Left colon (tissue), 2 donors: ENCODE results near the gene PARD3. TPM values are rescaled to one million over a fixed set of nuclear protein-coding genes. Genes with fewer than 3 reads are reported as not detected.

Source experiments
- ATAC-seq: fragments of 200-7000 bp; cut with Tn5 transposase; one replicate; pipeline ENCODE4 v1.9.1; 2020; ENCODE audit warnings: mild to moderate bottlenecking, moderate library complexity
- DNase-seq, 2 donors: peaks; one replicate each; pipeline ENCODE4 v3.0.0-alpha.2; 2020
- intact Hi-C, 2 donors: fragments of 100-400 bp; cut with DNase I in 1 of 2; cut with micrococcal nuclease in 1 of 2; formaldehyde crosslinking; loops; one replicate each; pipeline versions ENCODE4 v1.11.2 to v1.14.0; 2022; cut with DNase I, micrococcal nuclease
- total RNA-seq, 2 donors: library from RNA; stranded (reverse); fragmentation: NEBNext Ultra II Directional; extraction: Animal tissue kit (Norgen Biotek cat#: 25700); gene quantifications; one replicate each; pipeline ENCODE4 v1.2.1, GENCODE V29; 2021
- donor health status: DM: no; HTN: no; CAD: no.
- donor health status: DM: yes; HTN: yes; CAD: no.

Gene PARD3
- total RNA-seq, 2 donors from 2014 or later, result 45.5 to 52.9 TPM

DNA sequence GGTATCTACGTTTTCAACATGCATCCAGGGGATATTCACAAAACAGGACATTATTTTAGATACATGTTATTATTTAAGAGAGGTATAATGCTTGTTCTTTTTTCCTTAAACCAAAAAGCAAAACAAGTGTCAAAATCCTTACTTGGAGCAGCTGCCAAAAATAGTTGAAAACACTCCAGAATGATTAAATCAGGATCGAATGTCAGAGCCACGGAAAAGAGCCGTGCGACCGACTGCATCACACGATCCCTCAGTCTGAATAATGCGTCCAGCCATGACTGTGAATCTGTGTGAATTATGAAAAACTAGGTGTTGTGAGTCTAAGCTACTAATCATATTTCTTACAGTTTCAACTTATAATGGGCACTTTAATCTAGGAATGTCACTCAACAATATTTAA, 126.0 kb downstream of the PARD3 start:
- no peak for ATAC-seq
- intact Hi-C loops, result no loop called here
- no peak for DNase-seq

- DNase-seq (no peak), ATAC-seq (no peak)
Measured at GRCh38 chr10:34687434-34688210, 127.5 kb downstream of the PARD3 start.

DNA sequence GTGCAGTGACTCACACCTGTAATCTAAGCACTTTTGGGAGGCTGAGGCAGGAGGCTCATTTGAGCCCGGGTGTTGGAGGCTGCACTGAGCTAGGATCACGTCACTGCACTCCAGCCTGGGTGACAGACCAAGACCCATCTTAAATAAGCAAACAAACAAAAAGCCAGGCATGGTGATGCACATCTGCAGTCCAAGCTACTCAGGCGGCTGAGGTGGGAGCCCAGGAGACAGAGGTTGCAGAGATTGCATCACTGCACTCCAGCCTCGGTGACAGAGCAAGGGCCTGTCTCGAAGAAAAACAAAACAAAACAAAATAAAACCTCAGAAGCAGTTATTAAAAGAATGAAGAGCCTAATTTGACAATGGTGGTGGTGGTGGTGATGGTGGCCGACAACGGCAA, 132.5 kb downstream of the PARD3 start:
- intact Hi-C loops, result no loop called here
- ATAC-seq (no peak), DNase-seq (no peak)

More at GRCh38 chr10:34687434-34688210, 127.5 kb downstream of the PARD3 start:
- intact Hi-C loops, result no loop called here

DNA sequence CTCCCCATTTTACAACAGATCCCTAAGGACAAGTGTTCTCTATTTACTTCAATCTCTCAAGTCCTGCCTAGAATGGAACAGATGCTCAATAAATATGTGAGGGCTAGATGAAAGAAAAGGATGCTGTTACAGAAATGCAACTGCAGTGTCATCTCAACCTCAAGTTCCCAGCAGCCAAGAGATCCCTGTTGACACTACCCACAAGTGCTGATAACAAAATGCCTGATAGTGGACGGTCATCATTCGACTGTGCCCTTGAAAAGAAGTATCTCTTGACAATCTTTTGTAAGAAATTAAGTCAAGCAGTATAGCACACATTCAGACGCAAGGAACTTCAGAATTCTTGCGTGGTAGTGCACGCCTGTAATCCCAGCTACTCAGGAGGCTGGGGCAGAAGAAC, 133.2 kb downstream of the PARD3 start:
- intact Hi-C loops, result no loop called here
- ATAC-seq, result no peak
- DNase-seq, result no peak

DNA sequence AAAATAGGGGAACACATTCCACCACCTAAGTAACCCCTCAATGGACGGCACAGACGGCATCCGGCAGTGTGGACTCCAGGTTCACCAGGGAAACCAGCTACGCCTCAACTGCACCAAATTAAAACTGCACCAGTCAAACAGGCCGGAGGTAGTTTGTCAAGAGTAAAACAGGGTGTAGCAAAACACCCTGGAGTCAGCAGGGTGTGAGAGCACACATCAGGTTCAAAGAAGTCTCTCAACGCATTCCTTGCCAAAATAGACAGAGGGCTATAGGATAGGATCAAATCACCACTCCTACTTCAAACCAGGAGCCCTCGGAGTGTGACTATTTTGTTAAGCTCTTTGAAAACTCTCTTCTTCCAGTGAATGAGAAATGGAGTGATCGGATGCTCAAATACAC, 135.9 kb downstream of the PARD3 start:
- DNase-seq (no peak), ATAC-seq (no peak)
- intact Hi-C loops, result no loop called here

- intact Hi-C loops, result no loop called here
- no peak for DNase-seq
- no peak for ATAC-seq
Measured at GRCh38 chr10:34677591-34677990, 137.5 kb downstream of the PARD3 start.

DNA sequence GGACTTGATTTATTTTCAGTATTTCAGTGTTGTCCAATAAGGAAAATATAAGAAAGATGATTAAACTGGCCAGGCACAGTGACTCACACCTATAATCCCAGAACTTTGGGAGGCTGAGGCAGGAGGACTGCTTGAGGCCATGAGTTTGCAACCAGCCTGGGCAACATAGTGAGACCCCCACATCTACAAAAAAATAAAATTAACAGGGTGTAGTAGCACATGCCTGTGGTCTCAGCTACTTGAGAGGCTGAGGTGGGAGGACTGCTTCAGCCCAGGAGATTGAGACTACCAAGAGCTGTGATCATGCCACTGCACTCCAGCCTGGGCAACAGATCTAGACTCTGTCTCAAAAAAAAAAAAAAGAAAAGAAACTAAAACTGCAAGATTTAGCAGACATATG, 138.0 kb downstream of the PARD3 start:
- intact Hi-C loops, result no loop called here
- no peak for DNase-seq
- no peak for ATAC-seq

DNA sequence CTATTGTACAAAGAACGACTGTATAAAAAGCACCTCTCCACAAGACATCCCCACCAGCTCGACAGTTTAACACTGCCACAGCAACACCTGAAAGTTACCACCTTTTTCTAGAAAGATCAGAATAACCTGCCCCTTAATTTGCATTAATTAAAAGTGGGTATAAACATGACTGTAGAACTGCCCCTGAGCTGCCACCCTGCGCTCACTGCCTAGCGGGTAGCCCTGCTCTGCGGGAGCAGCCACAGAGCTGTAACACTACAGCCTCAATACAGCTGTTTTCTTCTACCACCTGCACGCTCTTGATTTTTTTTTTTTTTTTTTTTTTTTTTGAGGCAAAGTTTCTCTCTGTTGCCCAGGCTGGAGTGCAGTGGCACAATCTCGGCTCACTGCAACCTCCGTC, 140.9 kb downstream of the PARD3 start:
- no peak for ATAC-seq

GRCh38 chr10:34670081-34670480, 145.0 kb downstream of the PARD3 start:
- intact Hi-C loops, result no loop called here
- no peak for ATAC-seq
- DNase-seq, result no peak

More for the DNA sequence above, 140.9 kb downstream of the PARD3 start:
- intact Hi-C loops, result no loop called here
- no peak for DNase-seq

GRCh38 chr10:34669079-34669478, 146.0 kb downstream of the PARD3 start:
- ATAC-seq, result no peak
- intact Hi-C loops, result no loop called here

DNA sequence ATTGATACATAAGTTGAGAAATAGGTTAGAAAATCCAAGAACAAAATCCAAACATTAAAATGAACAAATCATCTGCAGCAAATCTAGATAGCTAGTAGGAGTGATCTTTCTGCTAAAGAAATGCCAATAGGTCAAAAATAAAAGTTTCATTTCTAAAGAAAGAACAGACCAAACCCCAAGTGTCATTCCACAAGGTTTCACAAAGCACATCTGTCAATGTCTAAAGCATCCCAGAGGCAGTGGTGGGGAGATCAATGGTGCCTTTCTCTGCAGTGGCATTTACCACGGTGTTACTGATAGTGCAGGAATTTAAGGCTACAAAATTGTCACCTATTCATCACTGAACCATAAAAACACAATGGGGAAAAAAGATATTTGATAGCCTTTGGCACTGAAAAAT, 147.9 kb downstream of the PARD3 start:
- intact Hi-C loops, result no loop called here
- no peak for ATAC-seq
- DNase-seq, result no peak

More at GRCh38 chr10:34669079-34669478, 146.0 kb downstream of the PARD3 start:
- no peak for DNase-seq

GRCh38 chr10:34666008-34666704, 148.9 kb downstream of the PARD3 start:
- intact Hi-C loops, result no loop called here
- DNase-seq, result no peak

GRCh38 chr10:34664706-34665105, 150.4 kb downstream of the PARD3 start:
- intact Hi-C loops, result no loop called here
- DNase-seq, result no peak
- ATAC-seq, result no peak

More at GRCh38 chr10:34666008-34666704, 148.9 kb downstream of the PARD3 start:
- ATAC-seq, result peak; percentile 86

GRCh38 chr10:34661580-34661979, 153.5 kb downstream of the PARD3 start:
- ATAC-seq, result peak; percentile 63
- intact Hi-C loops, result no loop called here
- DNase-seq, result no peak

GRCh38 chr10:34658934-34659333, 156.2 kb downstream of the PARD3 start:
- peak; percentile 41 to 49 for DNase-seq
- intact Hi-C loops, result no loop called here
- ATAC-seq, result peak; percentile 79

GRCh38 chr10:34656661-34657060, 158.4 kb downstream of the PARD3 start:
- ATAC-seq (no peak), DNase-seq (no peak)
- intact Hi-C loops, result no loop called here

DNA sequence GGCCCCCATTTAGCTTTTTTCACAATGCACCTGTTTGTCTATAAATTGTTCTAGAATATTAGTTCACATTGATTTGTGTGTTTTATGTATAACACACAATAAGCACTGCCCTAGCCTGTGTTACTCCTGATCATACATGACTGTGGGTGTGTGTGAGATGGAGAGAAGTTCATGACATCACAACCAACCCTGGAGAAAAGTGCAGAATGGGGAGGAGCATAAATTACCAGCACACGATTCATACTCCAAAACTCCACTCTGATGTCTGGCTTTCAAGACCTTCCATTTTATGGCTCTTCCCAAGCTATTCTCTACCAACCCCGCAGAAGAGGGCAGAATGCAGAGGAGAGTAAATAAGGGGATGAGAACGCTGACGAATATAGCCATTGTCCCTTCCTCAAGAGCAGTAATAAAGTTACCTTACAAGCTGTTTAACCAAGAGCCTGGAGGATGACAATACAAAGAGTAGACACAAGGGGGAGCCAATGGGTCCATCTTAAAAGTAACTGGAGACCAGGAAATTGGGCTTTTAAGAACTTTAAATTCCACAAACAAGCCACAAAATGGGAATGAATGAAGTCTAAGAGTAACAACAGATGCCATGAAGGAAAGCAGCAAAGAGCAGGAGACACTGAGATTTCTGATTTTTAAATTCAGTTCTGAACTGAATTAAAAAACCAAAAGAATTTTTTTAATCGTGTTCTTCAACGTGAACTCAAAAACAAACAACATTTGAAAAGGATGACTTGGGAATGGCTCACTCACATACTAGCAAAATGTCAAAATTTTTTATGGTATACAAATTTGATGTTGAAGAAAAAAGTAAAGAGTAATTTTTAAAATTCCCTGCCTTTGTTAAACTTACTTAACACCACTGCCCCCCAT, 159.6 kb downstream of the PARD3 start:
- DNase-seq, result peak in 1 of 2 donors; percentile 52
- ATAC-seq, result peak; percentile 72
- intact Hi-C loops, result no loop called here

DNA sequence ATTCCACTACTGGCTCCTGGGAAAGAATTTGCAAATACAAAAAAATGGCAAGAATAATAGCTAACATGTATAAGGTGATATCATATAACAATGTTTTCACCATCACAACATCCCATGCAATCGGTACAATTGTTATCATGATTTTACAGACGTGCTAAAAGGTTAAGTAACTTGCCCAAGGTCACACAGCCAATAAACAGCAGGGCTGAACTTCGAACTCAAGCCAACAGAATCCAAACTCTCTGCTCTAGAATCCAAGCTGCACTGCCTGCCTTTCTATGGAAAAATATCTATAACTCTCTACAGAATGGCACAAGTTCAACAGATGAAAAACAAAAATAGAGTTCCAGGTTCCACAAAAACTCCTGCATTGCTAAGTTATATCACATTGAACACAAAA, 160.9 kb downstream of the PARD3 start:
- intact Hi-C loops, result no loop called here
- ATAC-seq (peak; percentile 43), DNase-seq (no peak)

DNA sequence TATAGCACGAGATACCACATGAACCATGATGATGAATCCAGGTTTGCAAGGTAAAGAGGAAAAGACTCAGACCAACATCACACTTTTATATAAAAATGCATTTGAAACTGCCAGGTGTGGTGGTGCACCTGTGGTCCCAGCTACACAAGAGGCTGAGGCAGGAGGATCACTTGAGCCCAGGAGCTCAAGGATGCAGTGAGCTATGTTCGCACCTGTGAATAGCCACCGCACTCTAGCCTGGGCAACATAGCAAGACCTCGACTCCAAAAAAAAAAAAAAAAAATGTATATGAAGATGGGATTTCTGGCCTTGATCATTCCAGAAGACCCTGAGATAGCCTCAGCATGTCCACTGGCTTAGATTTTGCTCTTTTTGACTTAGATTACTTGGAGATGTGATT, 161.6 kb downstream of the PARD3 start:
- intact Hi-C loops, result no loop called here
- ATAC-seq (no peak), DNase-seq (no peak)
